M059J (cell line): Measurements from ENCODE around the gene TBC1D4. TPM values are rescaled to one million over a fixed set of nuclear protein-coding genes. Genes with fewer than 3 reads are reported as not detected.
A peak's percentile ranks its signal among the peaks of the same experiment; 100 is the strongest.

Experiments used
- DNase-seq: peaks from one replicate; pipeline ENCODE4 v3.0.0-alpha.2; 2012; ENCODE audit warnings: low read depth
- total RNA-seq: library from RNA; depleted of rRNA; stranded (reverse); fragments of >200 nt; shearing (Covaris generic); gene quantifications from 2 replicates; pipeline ENCODE4 v1.2.3, GENCODE V29; 2014

TBC1D4 gene
- total RNA-seq, 1 experiment from 2014 or later: 9.9 TPM

DNA sequence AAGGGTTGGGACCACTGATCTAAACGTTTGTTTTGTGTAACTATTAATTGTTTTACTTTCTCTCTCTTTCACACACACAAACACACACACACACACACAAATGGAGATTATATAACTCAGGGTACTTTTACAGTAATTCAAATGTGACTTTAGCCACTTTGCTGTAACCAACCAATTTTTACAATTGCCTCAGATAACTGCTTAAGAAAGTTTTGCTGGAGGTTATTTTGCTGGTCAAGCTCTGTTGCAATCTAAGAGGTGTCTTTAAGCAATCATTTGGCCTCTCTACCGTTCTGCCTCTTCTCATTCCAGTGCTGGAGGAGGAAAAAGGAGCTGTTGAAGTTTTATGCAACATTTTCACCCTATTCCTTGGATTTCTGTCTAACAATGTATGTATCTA is 63.0 kb downstream of the TBC1D4 start:
- no peak for DNase-seq

GRCh38 chr13:75418186-75418843 is 63.7 kb downstream of the TBC1D4 start:
- DNase-seq: no peak

DNA sequence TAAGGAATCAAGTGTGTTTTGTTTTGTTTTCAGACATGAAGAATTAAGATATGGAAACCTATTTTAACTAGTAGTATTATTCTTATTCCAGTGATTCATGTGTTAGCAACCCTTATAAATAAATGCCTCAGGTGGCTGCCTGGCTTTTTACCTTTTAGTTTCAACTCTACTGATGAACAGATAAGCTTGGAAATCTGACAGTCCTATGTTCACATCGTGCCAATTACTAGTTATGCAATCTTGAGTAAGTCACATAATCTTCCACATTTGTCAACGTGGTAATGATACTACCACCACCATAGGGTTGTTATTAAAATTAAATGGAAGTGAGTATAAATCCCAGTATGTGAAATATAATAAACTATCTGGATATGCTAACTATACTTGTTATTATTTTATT is 64.3 kb downstream of the TBC1D4 start:
- DNase-seq: peak; percentile 76

DNA sequence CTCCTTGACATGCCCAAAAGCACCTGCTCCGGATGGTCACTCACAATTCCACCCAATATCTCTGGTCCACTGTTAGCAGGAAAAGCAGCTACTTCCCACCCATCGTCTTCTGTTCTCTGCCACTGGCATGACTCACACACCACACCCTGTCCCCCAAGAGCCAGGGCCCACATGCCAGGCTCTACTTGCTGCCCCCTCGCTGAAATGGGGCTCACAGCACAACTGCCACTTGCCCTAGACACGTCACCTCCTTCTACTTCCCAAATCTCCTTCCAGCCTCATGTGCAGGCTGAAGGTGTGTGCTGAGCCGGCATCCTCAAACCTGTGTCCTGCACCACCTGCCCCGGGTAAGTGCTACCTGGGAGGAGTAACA is 65.0 kb downstream of the TBC1D4 start:
- DNase-seq: no peak

GRCh38 chr13:75416327-75417011 is 65.5 kb downstream of the TBC1D4 start:
- no peak for DNase-seq

DNA sequence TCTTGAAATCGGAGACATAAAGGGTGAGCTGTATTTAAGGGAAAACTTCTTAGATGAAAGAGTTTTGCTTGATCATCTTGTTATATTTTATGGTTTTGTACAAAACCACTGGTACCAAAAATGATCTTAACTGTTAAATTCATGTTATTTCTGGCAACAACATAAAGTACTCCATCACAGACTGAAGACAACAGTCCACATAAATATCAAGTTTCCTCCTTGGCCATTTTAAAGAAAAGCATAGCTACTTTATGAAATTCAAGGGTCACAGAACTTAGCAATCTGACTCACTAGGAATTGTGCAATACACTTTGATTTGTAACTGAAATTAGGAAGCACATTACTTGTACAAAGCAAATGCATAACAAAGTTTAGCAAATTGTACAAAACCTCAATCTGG is 66.3 kb downstream of the TBC1D4 start:
- DNase-seq: peak; percentile 76

- no peak for DNase-seq
Measured at GRCh38 chr13:75415171-75415570, 66.8 kb downstream of the TBC1D4 start.

GRCh38 chr13:75414036-75414827 is 67.7 kb downstream of the TBC1D4 start:
- no peak for DNase-seq

GRCh38 chr13:75411924-75412537 is 69.9 kb downstream of the TBC1D4 start:
- no peak for DNase-seq

- DNase-seq: no peak
Measured at GRCh38 chr13:75410207-75410606, 71.8 kb downstream of the TBC1D4 start.

GRCh38 chr13:75407998-75408397 is 74.0 kb downstream of the TBC1D4 start:
- no peak for DNase-seq

DNA sequence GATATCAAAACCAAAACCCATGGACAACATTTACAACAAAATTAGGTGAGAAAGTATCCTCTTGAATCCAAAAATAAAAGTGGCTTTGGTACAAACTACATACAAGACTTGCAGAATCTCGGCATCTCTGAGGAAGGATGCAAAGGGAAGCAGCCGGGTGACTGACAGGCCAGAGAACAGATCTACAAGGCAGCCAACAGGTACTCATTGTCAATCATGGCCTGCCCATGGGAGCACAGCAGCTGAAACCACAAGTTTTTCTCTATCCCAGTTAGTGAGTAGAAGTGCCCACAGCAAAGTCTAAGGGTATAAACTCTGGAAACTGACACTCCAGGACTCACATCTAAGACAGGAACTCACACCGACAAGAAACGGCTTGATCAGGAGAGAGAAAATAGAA is 74.5 kb downstream of the TBC1D4 start:
- no peak for DNase-seq

- DNase-seq: no peak
Measured at GRCh38 chr13:75405976-75406703, 75.8 kb downstream of the TBC1D4 start.

DNA sequence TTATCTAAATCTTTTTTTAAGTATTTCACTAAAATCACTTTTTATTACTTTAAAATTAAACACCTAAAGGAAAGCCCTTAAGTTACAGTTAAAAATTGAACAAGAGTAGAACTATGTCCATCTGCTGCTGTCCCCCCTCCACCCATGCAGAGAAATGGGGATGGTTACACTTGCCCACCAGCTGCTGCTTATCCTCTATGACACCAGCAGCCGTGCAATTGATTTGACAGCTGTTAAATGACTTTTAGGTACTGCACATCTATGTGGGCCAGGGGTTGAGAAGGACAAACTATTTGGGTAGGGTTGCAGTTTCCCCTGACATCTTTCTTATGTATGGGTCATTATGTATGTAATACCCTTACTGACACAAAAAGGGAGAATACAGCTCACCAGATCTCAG is 77.2 kb downstream of the TBC1D4 start:
- no peak for DNase-seq

DNA sequence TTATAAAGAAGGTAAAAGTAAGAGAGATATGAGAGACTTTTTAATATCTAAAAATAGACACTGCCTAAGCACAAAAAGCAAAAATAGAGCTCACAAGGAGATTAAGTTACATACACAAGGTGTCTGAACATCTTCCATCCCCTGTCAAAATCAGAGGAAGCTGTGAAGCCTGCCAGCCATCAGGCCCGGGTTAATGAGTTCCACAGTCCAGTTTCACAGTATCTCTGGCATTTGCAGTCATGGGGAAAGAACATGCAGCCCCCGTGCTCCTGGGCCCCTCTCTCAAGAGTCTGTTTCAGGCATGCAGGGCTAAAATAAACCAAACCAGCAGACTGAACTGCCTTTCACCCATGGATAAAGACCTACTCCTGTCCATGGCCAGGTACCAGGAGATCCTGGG is 79.2 kb downstream of the TBC1D4 start:
- DNase-seq: no peak

DNA sequence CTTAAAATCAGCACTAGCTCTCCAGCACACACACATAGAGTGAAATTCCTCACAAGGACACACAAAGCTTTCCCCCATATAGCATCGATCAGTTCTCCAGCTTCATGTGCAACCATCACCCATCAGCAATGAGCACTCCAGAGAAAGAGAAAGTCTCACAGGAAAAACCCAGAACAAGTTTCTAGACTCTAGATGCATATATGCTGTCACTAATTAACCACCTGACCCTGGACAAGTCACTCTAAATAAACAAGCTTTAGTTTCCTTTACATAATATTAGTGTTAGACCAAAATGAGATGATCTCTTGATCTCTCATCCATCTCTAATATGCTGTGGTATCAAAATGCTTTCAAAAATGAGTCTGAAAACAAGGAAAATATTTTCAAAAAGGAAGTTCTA is 81.2 kb downstream of the TBC1D4 start:
- DNase-seq: no peak

GRCh38 chr13:75399879-75400217 is 82.1 kb downstream of the TBC1D4 start:
- DNase-seq: no peak

- peak; percentile 92 for DNase-seq
Measured at GRCh38 chr13:75399168-75399878, 82.6 kb downstream of the TBC1D4 start.

DNA sequence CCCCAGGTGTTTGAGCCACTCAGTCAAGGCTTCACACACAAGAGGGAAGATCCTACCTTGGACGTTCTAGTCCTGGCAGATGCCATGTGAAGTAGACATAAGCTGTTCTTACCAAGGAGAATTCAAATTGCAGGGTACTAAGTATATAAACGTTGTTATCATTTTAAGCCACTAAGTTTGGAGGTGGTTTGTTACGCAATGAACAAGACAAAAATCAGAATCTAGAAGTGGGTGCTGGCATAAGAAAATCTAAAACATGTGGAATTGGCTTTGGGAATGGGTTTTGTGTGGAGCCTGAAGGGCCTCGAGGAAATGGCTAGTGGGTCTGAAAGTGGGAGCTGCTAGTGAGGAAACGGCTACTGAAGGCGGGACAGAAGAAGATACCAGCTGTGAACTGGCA is 83.9 kb downstream of the TBC1D4 start:
- DNase-seq: no peak

GRCh38 chr13:75395901-75396300 is 86.1 kb downstream of the TBC1D4 start:
- no peak for DNase-seq

GRCh38 chr13:75395066-75395465 is 86.9 kb downstream of the TBC1D4 start:
- no peak for DNase-seq
